SU-DHL-6 (cell line): ENCODE measurements around the gene SRPRB.

Experiments
- CTCF ChIP-seq: fragments of 200-600 bp; sonication (generic); IDR thresholded peaks from one replicate; pipeline ENCODE4 v1.5.1; 2017; ENCODE audit warnings: antibody characterized with exemption, mild to moderate bottlenecking, low read length, moderate library complexity; ENCODE audit not compliant: insufficient read depth, poor library complexity, severe bottlenecking
- EZH2phosphoT487 ChIP-seq: fragments of 200-600 bp; sonication (generic), shearing (Covaris generic); conservative IDR thresholded peaks from 2 replicates; pipeline ENCODE4 v1.6.1; 2018; ENCODE audit warnings: mild to moderate bottlenecking, antibody characterized with exemption, low read length, moderate library complexity, mixed read lengths

- TF ChIP-seq CTCF (no peak), EZH2phosphoT487 (no peak)
Measured at GRCh38 chr3:133760916-133761315, 44.7 kb upstream of the SRPRB start.
